Spinal cord (tissue), 10 donors: ENCODE measurements around the gene INPP5E. TPM values are rescaled to one million over a fixed set of nuclear protein-coding genes. Genes with fewer than 3 reads are reported as not detected.

ENCODE experiments used
- DNase-seq, 6 donors: peaks; one replicate each; pipeline versions ENCODE4 v3.0.0 to v3.0.0-alpha.2; 2013 to 2015; ENCODE audit warnings: low spot score in 6 of 6, low read depth in 4 of 6
- H3K27ac ChIP-seq: one replicate; pipeline ENCODE4 v1.5.1; 2013; ENCODE audit warnings: low read depth, low read length, control low read depth
- H3K27me3 ChIP-seq: one replicate; pipeline ENCODE4 v1.6.1; 2013; ENCODE audit warnings: low read length; ENCODE audit not compliant: control insufficient read depth, insufficient read depth
- H3K36me3 ChIP-seq: one replicate; pipeline ENCODE4 v1.6.1; 2013; ENCODE audit warnings: low read length; ENCODE audit not compliant: control insufficient read depth, insufficient read depth
- H3K4me1 ChIP-seq: one replicate; pipeline ENCODE4 v1.6.1; 2013; ENCODE audit warnings: low read length; ENCODE audit not compliant: control insufficient read depth, insufficient read depth
- H3K4me3 ChIP-seq: one replicate; pipeline ENCODE4 v1.5.1; 2013; ENCODE audit warnings: low read depth, low read length, control low read depth
- H3K9me3 ChIP-seq: one replicate; pipeline ENCODE4 v1.6.1; 2013; ENCODE audit warnings: low read length; ENCODE audit not compliant: control insufficient read depth, insufficient read depth
- WGBS: methylation state at CpG from one replicate; pipeline ENCODE4 v1.1.5; 2013; ENCODE audit warnings: missing lambda C conversion rate; ENCODE audit not compliant: insufficient coverage; 5-methylcytosine and 5-hydroxymethylcytosine counted together
- polyA plus RNA-seq, 2 donors: library from polyadenylated mRNA; unstranded; fragments of 120-200 nt; gene quantifications; one replicate each; pipeline ENCODE4 v1.2.1, GENCODE V29; 2013; ENCODE audit not compliant: insufficient read length in 2 of 2
- total RNA-seq, 2 donors: library from RNA; depleted of rRNA in 1 of 2; stranded (reverse); fragments of 120-200 nt in 1 of 2; fragments of >200 nt in 1 of 2; gene quantifications; one replicate each; pipeline versions ENCODE4 v1.2.3 to v1.2.4, GENCODE V29; 2013 to 2014
- donor health status: healthy.

The INPP5E gene
- total and polyA plus RNA-seq, 4 donors, result 7.7 to 33.5 (median 23.3) TPM

DNA sequence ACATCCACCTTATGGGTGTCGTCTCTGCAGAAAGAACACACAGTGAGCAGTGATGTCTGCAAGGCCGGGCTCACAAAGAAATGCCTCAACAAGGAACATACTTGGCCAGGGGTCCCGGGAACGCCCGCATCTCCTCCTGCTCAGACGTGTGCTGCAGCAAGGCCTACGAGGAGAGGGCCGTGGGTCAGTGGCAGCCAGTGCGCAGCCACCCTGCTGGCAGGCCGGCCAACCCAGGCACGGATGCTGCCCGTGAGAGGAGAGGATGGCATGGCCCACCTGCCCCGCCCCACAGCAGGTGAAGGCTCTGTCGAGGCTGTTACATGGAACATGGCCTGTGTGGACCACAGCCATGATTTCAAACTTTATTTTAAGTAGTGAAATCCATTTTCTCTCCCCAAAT lies 23.9 kb upstream of the INPP5E start:
- Histone ChIP-seq H3K27me3 (no peaks in the 10 kb centered on the region), H3K27ac (no peak overlapping the region), H3K4me3 (no peak overlapping the region), H3K9me3 (no peaks in the 10 kb centered on the region), H3K4me1 (no peaks in the 10 kb centered on the region), H3K36me3 (peaks cover 97% of the 10 kb centered on the region)
- DNase-seq, result no peak
- 92% methylated on average over 12 of the region's 14 CpGs for WGBS

DNA sequence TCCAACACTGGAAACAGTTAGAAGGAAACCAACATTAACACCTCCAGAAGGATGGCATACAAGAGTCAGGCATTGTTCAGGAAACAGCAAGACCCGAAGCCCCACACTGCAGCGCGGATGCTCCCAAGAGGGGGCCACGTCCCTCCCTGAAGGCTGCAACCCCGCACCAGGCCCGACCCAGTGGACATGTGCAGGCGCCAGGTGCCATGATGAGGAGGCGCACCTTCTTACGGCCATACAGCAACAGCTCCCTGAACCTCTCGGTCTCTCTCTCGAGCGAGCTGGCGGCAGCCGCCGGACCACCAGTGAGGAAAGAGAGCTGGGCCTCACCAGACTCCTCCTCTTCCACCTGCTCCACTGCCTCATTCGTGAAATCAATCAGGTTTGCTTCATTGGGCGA lies 23.0 kb upstream of the INPP5E start:
- Histone ChIP-seq H3K4me1 (no peaks in the 10 kb centered on the region), H3K27me3 (no peaks in the 10 kb centered on the region)
- WGBS, result 95% methylated on average over 14 of the region's 17 CpGs

DNA sequence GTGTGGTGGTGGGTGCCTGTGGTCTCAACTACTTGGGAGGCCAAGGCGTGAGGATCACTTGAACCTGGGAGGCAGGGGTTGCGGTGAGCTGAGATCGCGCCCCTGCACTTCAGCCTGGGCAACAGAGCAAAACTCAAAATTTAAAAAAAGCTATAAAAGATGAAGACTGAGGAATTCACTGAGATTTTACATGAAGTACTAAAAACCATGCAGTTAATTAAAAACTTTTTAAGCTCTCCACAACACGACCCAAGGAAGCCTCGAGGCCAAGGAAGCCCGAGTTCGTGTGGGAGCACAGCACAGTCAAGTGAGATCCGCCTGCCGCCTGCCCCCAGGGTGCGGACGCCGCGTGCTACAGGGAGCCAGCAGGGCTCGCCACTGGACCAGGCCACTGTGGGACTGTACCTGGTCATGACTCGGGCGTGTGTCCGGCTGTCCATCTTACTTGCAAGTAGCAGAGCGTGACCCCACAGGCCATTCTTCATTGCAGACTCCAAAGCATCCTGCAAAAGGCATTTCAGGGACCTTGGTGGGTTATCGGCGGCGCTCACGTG lies 21.2 kb upstream of the INPP5E start:
- DNase-seq, result no peak
- no peaks in the 10 kb centered on the region for H3K9me3 ChIP-seq
- no peak overlapping the region for H3K27ac ChIP-seq
- H3K4me3 ChIP-seq, result no peak overlapping the region
- H3K27me3 ChIP-seq, result no peaks in the 10 kb centered on the region
- WGBS, result 93% methylated on average over 21 of the region's 23 CpGs
- peaks cover 99% of the 10 kb centered on the region for H3K36me3 ChIP-seq
- H3K4me1 ChIP-seq, result no peaks in the 10 kb centered on the region

More for the DNA sequence above, 23.0 kb upstream of the INPP5E start:
- Histone ChIP-seq H3K4me3 (no peak overlapping the region), H3K36me3 (peaks cover 99% of the 10 kb centered on the region), H3K27ac (no peak overlapping the region), H3K9me3 (no peaks in the 10 kb centered on the region)
- DNase-seq, result no peak

DNA sequence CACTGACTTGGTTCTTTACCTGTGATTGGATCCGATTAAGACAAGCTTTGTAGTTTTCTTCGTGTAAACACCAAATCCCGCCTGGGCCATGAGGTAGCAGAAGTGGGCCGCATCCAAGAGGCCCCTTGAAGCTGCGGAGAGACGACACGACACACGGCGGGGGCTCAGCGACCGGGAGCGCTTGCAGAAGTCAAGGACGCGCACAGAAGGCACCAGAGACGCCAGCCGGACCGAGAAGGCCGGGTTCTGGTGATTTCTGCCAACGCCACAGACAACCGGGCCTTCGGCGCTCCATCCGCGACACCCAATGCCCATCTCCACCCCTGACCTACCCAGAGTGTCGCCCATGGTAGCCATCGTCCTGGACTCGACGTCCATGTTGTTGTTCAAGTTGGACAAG lies 19.8 kb upstream of the INPP5E start:
- H3K9me3 ChIP-seq, result no peaks in the 10 kb centered on the region
- H3K27me3 ChIP-seq, result no peaks in the 10 kb centered on the region
- 97% methylated on average over 28 of the region's 28 CpGs for WGBS
- H3K36me3 ChIP-seq, result peaks cover 99% of the 10 kb centered on the region
- no peak overlapping the region for H3K4me3 ChIP-seq
- H3K27ac ChIP-seq, result no peak overlapping the region
- H3K4me1 ChIP-seq, result no peaks in the 10 kb centered on the region
- no peak for DNase-seq

DNA sequence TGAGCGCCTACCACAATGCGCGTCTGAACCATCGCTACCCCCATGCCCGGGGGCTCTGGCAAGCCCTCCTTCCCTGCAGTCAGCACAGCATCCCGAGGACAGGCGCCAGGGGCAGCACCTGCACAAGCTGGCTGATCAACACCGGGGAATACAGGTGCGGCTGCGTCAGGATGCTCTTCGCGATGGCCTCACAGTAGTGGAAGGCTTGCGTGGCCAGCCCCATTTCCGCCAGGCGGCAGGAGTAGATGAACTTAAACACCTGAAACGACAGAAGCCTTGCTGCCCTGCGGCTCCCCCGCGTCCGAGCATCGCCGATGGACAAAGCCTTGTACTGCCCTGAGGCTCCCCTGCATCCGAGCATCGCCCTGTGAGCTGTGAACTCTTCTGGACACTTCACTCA lies 17.7 kb upstream of the INPP5E start:
- 95% methylated on average over 24 of the region's 24 CpGs for WGBS
- H3K27me3 ChIP-seq, result no peaks in the 10 kb centered on the region
- no peaks in the 10 kb centered on the region for H3K9me3 ChIP-seq
- H3K27ac ChIP-seq, result no peak overlapping the region
- peaks cover 90% of the 10 kb centered on the region for H3K36me3 ChIP-seq
- no peak overlapping the region for H3K4me3 ChIP-seq
- H3K4me1 ChIP-seq, result no peaks in the 10 kb centered on the region
- DNase-seq, result no peak

DNA sequence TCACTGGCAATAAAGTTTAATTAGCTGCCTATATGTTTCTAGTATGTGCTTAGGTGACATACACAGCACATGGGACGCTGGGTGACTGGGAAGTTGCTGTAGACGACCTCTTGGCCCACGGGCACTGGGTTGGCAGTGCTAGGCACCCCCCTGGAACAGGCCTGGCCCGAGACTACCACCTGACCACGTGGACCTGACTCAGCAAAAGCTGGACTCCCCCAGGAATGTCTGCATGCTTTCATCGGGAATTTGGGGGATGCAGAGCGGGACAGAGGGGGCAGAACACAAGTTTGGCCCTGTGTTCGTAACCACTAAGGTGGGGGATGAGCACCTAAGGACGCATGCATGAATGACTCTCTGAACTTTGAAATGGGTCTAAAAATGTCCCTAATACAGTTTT lies 16.6 kb upstream of the INPP5E start:
- Histone ChIP-seq H3K4me3 (no peak overlapping the region), H3K36me3 (peaks cover 83% of the 10 kb centered on the region), H3K4me1 (no peaks in the 10 kb centered on the region), H3K27me3 (no peaks in the 10 kb centered on the region), H3K9me3 (no peaks in the 10 kb centered on the region), H3K27ac (no peak overlapping the region)
- 97% methylated on average over 9 of the region's 9 CpGs for WGBS
- no peak for DNase-seq

DNA sequence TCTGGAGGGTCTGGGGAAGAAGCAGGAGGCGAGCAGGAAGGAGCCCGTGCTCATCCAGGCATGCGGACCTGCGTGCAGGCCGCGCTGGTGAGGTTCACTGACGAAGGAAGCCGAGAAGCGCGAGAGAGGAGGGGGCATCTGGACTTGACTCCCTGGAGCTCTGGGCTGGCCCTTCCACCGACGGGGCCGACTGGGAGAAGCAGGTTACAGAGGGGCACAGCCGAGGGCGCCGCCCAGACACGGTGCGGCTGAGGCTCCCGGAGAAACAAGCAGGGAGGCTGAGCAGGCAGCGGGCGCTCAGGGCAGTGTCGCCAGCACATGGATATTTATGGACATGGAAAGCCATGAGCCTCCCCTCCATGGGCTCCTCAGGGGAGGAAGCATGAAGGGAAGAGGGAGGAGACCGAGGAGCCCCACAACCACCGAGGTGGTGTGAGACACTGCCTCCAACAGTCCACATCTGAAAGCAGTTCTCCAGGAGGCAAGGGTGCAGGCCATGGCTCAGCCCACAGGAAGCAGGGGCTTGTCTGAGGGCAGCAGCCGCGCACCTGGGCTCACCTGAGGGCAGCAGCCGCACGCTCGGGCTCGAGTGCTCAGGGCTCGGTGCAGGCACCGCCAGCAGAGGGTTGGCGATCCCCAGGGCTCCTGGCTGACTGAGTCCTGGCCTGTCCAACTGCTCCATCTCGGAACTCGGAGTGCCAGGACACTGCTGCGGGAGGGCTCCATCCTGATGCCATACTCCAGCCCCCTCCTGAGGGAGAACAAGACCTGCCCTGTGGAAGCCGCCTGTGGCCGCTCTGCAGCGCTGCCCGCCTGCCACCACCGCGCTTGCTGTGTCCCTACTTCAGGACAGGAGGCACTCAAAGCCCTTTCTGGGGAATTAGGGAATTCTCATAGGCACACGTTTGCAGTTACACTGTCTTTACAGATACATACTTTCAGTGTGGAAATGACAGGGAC lies 15.7 kb upstream of the INPP5E start:
- Histone ChIP-seq H3K9me3 (no peaks in the 10 kb centered on the region), H3K4me1 (no peaks in the 10 kb centered on the region), H3K4me3 (no peak overlapping the region), H3K27ac (no peak overlapping the region), H3K27me3 (no peaks in the 10 kb centered on the region), H3K36me3 (peaks cover 84% of the 10 kb centered on the region)
- DNase-seq, result no peak
- WGBS, result 96% methylated on average over 42 of the region's 43 CpGs

DNA sequence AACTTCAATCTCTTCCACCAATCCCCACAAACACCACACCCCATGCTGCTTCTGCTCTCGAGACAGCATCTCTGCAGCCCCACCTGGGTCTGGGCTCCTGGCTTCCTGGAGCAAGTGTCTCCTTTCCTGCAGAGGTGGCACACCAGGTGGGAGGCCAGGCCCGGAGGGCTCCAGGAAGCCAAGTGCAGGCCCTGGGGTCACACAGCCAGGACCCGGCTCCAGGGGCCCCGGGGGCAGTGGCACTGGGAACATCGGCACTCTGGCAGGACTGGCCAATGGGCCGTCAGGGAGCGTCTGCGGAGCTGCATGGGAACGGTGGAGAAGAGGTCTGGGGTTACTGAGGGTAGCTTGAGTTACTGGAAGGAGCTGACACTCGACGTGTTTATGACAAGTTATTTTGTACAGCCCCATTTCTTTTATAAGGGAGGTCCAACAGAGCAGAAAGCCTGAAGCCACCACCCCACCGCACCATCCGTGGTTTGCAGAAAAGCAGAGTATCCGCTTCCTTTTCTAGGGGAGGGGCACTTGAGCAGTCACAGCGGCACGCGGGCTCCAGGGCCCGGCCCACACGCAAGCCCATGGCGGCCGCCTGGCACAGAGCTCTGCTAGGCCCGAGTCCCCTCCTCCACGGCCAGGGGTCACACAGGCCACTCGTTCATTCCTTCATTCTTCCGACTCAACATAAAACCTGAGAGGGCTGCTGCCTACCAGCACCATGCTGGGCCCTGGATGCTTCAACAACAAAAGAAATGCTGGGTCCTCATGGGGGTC lies 14.6 kb upstream of the INPP5E start:
- Histone ChIP-seq H3K27ac (no peak overlapping the region), H3K9me3 (no peaks in the 10 kb centered on the region), H3K4me1 (no peaks in the 10 kb centered on the region), H3K4me3 (no peak overlapping the region), H3K36me3 (peaks cover 84% of the 10 kb centered on the region), H3K27me3 (no peaks in the 10 kb centered on the region)
- DNase-seq, result no peak
- WGBS, result 91% methylated on average over 22 of the region's 25 CpGs

DNA sequence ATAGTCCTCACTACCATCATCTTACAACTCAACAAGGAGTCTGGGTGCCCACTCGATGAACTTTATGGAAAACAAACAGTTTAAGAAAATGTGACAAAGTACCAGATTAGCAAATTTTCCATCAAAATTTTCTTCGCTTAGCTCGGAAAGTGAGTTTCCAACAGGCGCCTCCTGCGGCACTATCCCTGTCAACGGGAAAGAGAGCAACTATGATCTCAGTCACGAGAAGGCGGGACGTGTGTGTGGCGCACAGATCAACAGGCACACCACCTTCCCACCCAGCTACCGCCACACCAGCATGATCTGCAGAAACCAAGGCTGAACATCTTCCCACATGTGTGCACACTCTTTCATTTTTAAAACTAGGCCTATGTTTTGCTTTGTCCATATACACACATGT lies 13.7 kb upstream of the INPP5E start:
- WGBS, result 97% methylated on average over 11 of the region's 11 CpGs

More for the DNA sequence above, 13.7 kb upstream of the INPP5E start:
- H3K27me3 ChIP-seq, result no peaks in the 10 kb centered on the region
- no peaks in the 10 kb centered on the region for H3K9me3 ChIP-seq
- H3K4me1 ChIP-seq, result no peaks in the 10 kb centered on the region
- no peak overlapping the region for H3K27ac ChIP-seq
- no peak overlapping the region for H3K4me3 ChIP-seq
- no peak for DNase-seq
- H3K36me3 ChIP-seq, result peaks cover 84% of the 10 kb centered on the region
